Neuron (in vitro differentiated cells): ENCODE results near the gene CMTM1.
A peak's percentile ranks its signal among the peaks of the same experiment; 100 is the strongest.

Source experiments
- H2AFZ ChIP-seq: one replicate; pipeline ENCODE4 v1.6.1; 2013; ENCODE audit warnings: low read depth, mild to moderate bottlenecking, inconsistent platforms, low read length, moderate library complexity
- H3K27me3 ChIP-seq: one replicate; pipeline ENCODE4 v1.6.1; 2013; ENCODE audit warnings: low read length; ENCODE audit not compliant: insufficient read depth
- H3K36me3 ChIP-seq: one replicate; pipeline ENCODE4 v1.6.1; 2013; ENCODE audit warnings: low read length; ENCODE audit not compliant: insufficient read depth
- H3K4me1 ChIP-seq: one replicate; pipeline ENCODE4 v1.6.1; 2013; ENCODE audit warnings: low read length; ENCODE audit not compliant: insufficient read depth
- H3K4me3 ChIP-seq: 2 replicates; pipeline ENCODE4 v1.5.1; 2013; ENCODE audit warnings: mild to moderate bottlenecking, low read length, moderate library complexity
- H3K9me3 ChIP-seq: one replicate; pipeline ENCODE4 v1.6.1; 2013; ENCODE audit warnings: low read length

The CMTM1 gene

DNA sequence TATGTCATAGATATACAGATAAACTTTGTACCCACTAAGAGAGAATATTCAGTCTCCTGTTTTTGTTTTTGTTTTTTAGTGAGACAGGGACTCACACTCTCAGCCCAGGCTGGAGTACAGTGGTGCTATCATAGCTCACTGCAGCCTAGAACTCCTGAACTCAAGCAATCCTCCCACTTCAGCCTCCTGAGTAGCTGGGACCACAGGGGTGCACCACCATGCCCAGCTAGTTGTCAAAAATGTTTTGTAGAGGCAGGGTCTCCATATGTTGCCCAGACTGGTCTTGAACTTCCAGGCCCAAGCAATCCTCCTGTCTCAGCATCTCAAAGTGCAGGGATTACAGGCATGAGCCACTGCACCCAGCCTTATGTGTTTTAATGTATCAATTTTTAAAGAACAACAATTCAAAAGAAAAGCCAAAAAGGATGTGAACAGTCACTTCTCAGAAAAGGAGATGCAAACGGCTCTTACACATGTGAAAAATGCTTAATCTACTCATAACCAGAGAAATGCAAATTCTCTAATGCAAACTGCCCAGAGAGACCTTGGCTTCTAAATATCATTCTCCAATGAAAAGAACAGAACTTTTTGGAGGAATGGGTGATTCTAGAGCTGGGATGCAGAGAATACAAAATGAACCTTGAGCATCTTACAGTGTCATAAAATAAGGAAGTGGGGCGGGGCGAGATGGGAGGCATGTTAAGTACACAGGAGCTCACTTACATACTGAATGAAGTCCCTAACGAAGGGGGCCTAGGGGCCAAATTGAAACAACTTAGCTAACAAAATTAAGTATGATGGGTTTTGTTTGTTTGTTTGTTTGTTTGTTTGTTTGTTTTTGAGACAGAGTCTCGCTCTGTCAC, 31.0 kb downstream of the CMTM1 start:
- Histone ChIP-seq H2AFZ (no peak overlapping the region), H3K4me3 (no peak overlapping the region), H3K27me3 (no peaks in the 10 kb centered on the region)

DNA sequence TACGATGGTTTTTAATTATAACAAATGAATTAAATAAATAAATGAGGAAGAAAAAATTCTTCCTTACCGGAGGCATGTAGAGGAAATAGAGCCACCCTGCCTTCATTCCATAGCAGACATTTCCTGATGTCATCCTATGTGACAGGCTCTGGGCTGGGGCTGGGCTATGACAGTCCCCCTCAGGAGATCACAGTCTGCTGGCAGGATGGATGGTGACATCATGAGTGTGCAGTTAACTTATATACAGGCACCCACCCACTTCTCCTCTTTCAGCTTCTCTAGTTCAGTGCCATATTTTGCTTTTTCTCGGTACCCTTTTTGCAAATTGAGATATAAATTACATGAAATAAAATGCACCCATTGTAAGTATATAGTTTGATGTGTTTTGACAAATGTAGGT, 31.9 kb downstream of the CMTM1 start:
- Histone ChIP-seq H3K4me1 (peaks cover 3% of the 10 kb centered on the region), H3K36me3 (no peaks in the 10 kb centered on the region), H3K4me3 (no peak overlapping the region), H3K9me3 (no peaks in the 10 kb centered on the region), H3K27me3 (no peaks in the 10 kb centered on the region), H2AFZ (no peak overlapping the region)

More for the DNA sequence above, 31.0 kb downstream of the CMTM1 start:
- peaks cover 3% of the 10 kb centered on the region for H3K4me1 ChIP-seq
- H3K36me3 ChIP-seq = no peaks in the 10 kb centered on the region
- no peaks in the 10 kb centered on the region for H3K9me3 ChIP-seq

DNA sequence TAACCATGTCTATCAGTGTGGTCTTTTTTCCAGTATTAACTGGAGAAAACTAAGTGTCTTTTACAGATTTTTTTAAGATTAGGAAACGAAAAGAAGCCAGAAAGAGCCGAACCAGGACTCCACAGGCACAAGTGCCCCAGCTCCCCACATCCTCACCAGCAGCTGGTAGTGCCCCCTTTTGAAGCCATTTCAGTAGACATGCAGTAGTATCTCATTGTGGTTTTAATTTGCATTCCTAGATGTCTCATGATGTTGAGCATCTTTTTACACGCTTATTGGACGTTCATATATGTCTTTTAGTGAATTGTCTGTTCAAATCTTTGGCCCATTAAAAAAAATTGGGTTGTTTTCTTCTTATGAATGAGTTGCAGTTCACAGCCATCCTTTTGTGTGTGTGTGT, 33.5 kb downstream of the CMTM1 start:
- no peaks in the 10 kb centered on the region for H3K27me3 ChIP-seq
- peaks cover 7% of the 10 kb centered on the region for H3K4me1 ChIP-seq
- no peak overlapping the region for H3K4me3 ChIP-seq
- no peaks in the 10 kb centered on the region for H3K36me3 ChIP-seq
- no peaks in the 10 kb centered on the region for H3K9me3 ChIP-seq
- H2AFZ ChIP-seq = no peak overlapping the region

DNA sequence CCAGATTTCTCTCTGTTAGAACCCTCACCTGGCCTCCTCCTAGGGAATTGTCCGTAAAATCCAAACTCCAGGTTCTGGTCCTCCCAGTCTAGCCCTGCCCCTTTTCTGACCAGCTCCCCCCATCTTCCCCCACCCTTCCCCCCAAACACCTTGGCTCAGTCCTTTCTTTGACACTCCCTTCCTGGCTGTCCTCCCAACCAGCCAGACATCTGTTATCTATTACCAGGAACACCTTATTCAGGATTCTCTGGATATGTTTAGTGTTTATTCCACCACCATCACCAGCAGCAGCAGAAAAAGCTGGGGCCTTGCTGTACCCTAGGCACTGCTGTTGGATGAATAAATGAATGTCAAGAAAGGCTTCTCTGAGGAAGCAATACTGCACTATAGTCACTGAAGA, 34.2 kb downstream of the CMTM1 start:
- Histone ChIP-seq H3K27me3 (no peaks in the 10 kb centered on the region), H3K36me3 (no peaks in the 10 kb centered on the region), H3K9me3 (no peaks in the 10 kb centered on the region), H2AFZ (no peak overlapping the region), H3K4me3 (no peak overlapping the region), H3K4me1 (peaks cover 7% of the 10 kb centered on the region)

DNA sequence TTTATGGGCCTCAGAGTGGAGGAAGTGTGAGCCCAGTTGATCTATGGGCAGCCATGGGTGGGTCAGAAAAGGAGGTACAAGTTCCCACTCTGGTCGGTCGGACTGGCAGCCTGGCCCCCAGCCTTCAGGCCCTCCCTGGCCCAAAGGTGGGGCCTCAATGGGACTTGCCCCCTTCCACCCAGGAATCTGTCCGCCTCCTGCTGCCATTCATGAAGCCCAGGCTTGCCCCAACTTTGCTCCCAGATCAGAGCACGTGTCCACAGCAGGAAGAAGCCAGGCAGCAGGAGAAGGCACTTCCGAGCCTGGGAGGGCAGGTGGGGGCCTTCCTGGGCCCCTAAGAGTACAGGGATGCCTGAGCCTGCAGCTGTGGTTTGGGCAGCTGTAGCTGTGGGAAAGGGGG, 35.2 kb downstream of the CMTM1 start:
- Histone ChIP-seq H3K27me3 (no peaks in the 10 kb centered on the region), H2AFZ (no peak overlapping the region), H3K9me3 (no peaks in the 10 kb centered on the region), H3K4me1 (peaks cover 13% of the 10 kb centered on the region), H3K36me3 (no peaks in the 10 kb centered on the region), H3K4me3 (no peak overlapping the region)

DNA sequence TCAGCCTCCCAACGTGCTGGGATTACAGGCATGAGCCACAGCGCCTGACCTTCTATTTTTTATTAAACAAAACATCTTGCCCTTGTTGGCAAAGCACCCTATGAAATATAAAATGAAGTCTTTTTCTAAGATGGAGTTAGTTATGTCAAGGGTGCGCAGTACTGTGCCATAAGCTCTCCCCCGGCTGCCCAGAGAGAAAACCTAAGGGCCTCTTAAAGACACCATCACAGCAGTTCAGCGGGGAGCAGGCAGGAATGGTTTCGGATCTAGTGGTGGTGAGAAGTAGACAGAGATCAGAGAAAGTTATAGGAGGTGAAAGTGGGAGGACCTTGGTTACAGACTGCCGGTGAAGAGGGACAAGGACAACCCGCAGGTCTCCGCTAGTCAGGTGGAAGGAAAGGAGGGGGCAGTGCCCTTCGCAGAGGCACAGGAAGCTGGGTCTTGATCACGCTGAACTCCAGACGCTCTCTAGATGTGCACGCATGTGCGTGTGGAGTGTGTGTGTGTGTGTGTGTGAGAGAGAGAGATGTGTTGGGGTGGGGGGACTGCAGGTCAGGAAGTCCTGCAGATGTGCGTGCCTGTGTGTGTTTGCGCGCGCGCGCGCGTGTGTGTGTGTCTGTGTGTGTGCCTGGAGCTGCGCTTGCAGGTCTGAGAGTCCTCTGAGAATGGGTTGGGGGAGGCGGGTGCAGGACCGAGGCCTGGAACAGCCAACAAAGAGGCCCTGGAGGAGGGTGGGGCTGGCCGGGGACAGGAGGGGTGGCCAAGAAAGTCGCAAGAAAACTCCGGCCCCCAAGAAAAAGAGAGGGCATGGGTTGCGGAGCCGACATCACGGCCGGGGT, 37.5 kb downstream of the CMTM1 start:
- Histone ChIP-seq H3K9me3 (no peaks in the 10 kb centered on the region), H3K4me3 (peak overlapping the region; percentile 53), H3K4me1 (peaks cover 17% of the 10 kb centered on the region), H3K36me3 (peaks cover 4% of the 10 kb centered on the region), H3K27me3 (no peaks in the 10 kb centered on the region), H2AFZ (peak overlapping the region; percentile 53)

DNA sequence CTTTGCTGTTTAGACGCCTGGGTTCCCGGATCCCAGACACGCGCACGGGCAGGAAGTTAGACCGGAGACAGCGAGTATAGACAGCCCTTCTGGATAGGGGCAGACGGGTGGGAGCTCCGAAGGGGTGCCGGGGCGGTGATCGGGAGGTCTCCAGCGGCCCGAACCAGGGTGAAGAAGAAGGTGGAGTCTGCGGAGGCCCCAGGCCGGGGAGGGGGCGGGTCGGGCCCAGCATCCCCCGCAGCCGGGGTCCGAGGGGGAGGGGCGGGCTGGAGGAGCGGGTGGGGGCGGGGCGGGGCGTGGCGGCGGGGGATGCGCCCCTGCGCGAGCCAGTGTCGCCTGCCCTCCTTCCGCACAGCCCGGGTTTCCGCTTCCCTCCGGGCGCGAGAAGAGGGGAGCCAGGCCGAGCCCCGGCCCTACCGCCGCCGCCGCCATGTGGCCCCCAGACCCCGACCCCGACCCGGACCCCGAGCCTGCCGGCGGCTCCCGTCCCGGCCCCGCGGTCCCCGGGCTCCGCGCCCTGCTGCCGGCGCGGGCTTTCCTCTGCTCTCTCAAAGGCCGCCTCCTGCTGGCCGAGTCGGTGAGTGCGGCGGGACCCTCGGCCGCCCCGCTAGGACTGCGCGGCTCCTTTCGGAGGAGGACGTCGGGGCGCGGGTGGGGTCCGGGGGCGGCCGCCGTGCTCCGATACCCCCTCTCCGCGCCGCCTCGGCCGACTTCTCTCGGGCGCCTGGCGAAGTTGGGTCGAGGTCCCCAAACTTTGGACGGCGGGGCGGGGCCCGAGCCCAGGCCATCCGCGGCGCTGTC, 38.3 kb downstream of the CMTM1 start, which contains the start of gene CMTM3:
Gene CMTM3, plus strand, starts transcription at position 329 of the 801 bp plus-strand sequence. Its CDS starts 102 bp downstream, at position 431.
- peaks cover 13% of the 10 kb centered on the region for H3K36me3 ChIP-seq

DNA sequence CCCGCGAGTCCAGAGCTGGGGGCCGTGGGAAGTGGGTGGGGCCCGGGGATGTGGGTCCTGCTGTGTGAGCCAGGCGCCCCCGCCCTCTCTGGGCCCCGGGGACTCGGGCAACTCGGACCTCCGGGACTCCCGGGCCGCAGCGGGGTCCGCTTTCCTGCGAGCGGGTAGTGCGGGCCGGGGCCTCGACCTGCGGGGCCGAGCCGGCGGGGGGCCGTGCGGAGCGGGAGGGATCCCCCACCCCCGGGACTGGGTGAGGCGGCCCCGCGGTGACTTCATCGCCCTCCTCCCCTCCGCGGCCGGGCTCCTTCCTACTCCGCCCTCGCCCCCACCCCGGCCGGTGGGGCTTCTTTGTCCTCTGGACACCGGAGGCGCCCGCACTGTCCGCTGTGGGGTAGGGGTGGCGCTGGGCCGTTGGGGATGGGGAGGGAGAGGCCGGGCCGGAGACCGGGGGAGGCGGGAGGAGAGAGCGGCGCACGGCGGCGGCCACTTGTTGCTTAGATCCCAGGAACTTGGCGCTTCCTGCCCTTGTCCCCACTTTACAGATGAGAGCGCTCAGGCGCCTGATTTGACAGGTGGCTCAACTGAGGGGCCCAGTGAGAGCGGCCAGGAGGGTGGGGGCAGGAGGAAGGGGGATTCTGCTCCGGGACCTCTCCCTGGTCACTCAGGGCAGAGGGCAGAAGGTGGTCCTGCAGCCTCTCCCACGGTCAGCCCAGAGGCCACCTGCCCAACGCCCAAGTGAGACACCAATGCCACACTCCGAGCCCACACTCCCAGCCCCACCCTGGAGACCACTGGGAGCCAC, 39.1 kb downstream of the CMTM1 start:
- Histone ChIP-seq H3K36me3 (peaks cover 21% of the 10 kb centered on the region), H2AFZ (peak overlapping the region; percentile 57), H3K4me3 (peak overlapping the region; percentile 53), H3K4me1 (peaks cover 17% of the 10 kb centered on the region), H3K9me3 (no peaks in the 10 kb centered on the region), H3K27me3 (no peaks in the 10 kb centered on the region)

More for the DNA sequence above, 38.3 kb downstream of the CMTM1 start, which contains the start of gene CMTM3:
- Histone ChIP-seq H3K27me3 (no peaks in the 10 kb centered on the region), H3K4me3 (peak within 1 kb of the TSS; percentile 53), H3K9me3 (no peaks in the 10 kb centered on the region), H3K4me1 (peaks cover 17% of the 10 kb centered on the region), H2AFZ (peak within 1 kb of the TSS; percentile 57)

DNA sequence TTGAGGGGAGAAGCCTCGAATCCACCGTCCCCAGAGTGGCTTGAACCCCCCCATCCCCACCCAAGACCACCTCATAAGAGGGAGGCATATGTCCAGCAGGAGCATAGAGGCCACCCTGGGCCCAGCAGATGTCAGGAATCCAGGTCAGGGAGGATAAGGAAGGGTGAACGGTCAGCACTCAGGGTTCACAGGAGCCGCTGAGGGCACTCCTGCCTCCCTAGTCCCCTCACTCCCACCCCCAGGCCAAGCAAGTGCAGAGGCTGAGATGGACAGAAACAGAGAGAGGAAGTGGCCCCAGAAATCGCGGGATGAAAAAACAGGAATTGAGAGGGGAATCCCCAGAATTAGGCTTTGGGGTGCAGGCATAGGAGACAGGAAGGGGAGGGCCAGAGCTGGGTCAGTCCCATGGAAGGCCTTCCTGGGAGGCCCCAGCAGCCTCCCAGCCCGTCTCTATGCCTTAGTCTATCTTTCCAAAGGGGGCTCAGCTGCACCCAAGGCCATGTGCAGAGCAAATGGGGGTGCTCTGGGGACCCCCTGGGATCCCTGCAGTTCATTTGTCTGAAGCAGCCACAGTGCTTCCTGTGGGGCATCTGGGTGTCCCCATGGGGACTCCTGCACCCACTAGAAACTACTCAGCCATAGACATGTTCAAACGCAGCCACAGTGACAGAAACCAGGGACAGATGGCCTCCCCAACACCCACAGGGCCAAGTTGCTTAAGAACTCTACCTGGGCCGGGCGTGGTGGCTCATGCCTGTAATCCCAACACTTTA, 39.9 kb downstream of the CMTM1 start:
- Histone ChIP-seq H3K9me3 (no peaks in the 10 kb centered on the region), H3K4me3 (peak overlapping the region; percentile 53), H3K4me1 (peaks cover 14% of the 10 kb centered on the region), H3K36me3 (peaks cover 27% of the 10 kb centered on the region), H3K27me3 (no peaks in the 10 kb centered on the region), H2AFZ (no peak overlapping the region)

DNA sequence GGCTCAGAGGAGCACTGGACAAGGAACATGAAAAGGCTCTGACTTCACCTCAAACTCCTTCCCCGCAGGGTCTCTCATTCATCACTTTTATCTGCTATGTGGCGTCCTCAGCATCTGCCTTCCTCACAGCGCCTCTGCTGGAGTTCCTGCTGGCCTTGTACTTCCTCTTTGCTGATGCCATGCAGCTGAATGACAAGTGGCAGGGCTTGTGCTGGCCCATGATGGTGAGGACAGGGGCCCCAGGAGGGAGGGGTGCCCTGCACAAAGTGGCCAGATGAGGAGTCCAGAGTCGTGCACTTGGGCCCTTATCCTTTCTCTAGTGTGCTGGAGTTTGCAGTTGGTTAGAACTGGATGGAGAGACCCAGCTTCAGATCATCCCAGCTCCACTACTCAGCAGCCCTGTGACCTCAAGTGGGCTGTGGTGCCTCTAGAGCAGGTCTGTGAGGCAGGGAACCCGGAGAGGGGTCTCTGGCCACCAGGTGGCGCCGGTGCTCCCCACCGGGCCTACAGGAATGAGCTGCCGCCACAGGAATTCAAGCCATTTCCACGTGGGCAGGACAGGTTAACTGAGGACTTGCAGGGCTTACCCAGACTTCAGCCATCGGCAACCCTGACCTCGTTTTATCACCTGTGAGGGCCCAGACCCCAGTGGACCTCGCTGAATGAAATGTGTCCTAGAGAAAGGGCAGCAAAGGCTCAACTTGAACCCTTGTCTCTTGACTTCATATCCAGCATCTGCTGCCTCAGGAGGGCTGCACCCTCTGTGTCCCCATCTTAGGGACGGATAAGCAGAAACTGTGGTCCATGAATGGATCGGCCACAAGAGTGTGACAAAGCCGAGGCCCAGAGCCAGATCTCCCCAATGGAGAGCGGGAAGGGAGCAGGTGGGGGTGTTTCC, 42.3 kb downstream of the CMTM1 start:
- peaks cover 13% of the 10 kb centered on the region for H3K4me1 ChIP-seq
- H3K27me3 ChIP-seq = no peaks in the 10 kb centered on the region
- peaks cover 50% of the 10 kb centered on the region for H3K36me3 ChIP-seq
- H2AFZ ChIP-seq = no peak overlapping the region
- no peak overlapping the region for H3K4me3 ChIP-seq
- H3K9me3 ChIP-seq = peaks cover 5% of the 10 kb centered on the region

DNA sequence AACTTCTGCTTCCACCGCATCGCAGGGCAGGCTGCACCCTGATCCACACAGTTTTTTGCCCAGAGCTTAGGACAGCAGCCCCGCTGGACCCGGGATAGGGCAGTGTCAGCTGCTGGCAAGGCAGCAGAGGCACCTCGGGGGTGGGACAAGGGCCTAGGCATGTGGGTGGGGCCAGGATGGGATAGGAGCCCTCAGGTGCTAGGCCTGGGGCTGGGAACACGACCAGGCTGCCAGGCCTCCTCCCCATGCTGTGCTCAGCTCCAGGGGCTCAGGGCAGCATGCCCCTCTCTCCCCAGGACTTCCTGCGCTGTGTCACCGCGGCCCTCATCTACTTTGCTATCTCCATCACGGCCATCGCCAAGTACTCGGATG, 42.9 kb downstream of the CMTM1 start:
- Histone ChIP-seq H3K27me3 (no peaks in the 10 kb centered on the region), H3K36me3 (peaks cover 55% of the 10 kb centered on the region), H2AFZ (no peak overlapping the region), H3K4me3 (no peak overlapping the region), H3K9me3 (peaks cover 5% of the 10 kb centered on the region), H3K4me1 (peaks cover 11% of the 10 kb centered on the region)
